Measurements from ENCODE around the gene CPLX1. TPM values are rescaled to one million over a fixed set of nuclear protein-coding genes. Genes with fewer than 3 reads are reported as not detected.
"Not testable (repeated sequence)": the region's sequence is repeated elsewhere in the genome, so short reads cannot be mapped to it uniquely, and the experiment has no call there.

CPLX1 gene
- polyA plus RNA-seq, 3 donors: 1.00 to 1.4 (median 1.3) TPM

- DNase-seq (ENCODE audit: low read depth in 3 of 3, low spot score in 2 of 3): no peak
Measured at GRCh38 chr4:742096-742741, 83.7 kb downstream of the CPLX1 start.

DNA sequence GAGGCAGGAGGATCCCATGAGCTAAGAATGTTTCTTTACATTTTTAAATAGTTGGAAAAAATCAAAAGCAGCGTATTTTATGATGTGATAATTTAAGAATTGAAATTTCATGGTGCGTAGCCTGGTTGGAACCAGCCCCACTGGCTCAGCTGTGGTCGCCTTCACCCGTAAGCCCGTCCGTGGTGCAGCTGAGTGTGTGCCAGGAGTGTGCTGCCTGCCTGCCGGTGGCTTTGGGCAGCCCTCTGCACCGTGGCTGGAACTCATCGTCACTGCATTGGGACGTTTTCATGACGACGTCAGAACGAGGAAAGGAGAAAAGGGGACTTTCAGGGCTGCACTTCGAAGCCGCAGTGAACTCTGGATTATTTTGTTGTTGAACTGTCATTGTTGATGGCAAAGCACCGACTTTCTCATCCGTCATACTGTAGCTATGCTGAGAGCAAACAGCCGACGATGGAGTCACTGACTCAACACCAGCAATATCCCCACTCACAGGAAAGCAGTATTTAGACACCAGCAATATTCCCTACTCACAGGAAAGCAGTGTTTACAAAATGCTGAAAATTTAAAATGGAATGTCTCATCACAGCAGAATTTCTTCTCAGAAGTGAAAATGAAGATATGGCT lies 85.2 kb downstream of the CPLX1 start:
- no peak for DNase-seq (ENCODE audit: low read depth in 3 of 3, low spot score in 2 of 3)

- DNase-seq (ENCODE audit: low read depth in 3 of 3, low spot score in 2 of 3): no peak
Measured at GRCh38 chr4:740011-740410, 85.9 kb downstream of the CPLX1 start.

DNA sequence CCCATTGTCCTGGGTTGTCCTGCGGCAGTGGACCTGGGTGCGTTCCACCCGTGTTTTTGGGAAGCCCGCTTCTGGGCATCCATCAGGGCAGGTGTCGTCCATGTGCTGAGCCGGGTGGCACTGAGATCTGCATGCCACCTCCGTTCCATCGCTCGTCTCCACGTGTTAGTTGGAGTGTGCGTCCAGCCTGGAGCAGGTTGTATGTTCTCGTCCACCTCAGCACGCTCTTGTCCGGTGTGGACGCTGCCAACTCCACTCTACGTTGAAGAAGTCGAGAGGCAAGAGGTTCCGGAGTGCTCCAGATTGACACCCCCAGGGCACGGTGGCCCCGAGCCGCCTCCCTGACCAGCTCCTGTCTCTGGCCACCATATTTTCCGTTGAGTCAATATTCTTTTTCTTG lies 86.4 kb downstream of the CPLX1 start:
- no peak for DNase-seq (ENCODE audit: low read depth in 3 of 3, low spot score in 2 of 3)

DNA sequence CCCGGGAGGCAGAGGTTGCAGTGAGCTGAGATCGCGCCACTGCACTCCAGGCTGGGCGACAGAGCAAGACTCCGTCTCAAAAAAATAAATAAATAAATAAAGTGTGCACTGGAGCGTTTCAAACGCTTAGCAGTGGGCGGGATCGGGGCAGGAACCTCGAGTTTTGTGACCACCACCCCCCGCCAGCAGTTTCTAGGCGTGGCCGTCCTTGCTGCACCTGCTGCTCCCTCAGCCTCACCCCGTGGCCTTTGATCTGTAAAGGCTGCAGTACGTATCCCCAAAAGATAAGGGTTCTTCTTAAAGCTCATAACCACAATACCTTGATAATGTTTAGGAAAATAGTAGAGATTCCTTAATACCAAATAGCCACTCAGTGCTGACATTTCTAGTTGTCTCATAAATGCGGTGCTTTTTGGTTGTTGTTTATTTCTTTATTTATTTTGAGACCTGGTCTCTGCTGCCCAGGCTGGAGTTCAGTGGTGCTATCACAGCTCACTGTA lies 87.1 kb downstream of the CPLX1 start:
- DNase-seq (ENCODE audit: low read depth in 3 of 3, low spot score in 2 of 3): no peak

GRCh38 chr4:736561-736960 lies 89.4 kb downstream of the CPLX1 start:
- DNase-seq (ENCODE audit: low read depth in 3 of 3, low spot score in 2 of 3): not testable (repeated sequence)

DNA sequence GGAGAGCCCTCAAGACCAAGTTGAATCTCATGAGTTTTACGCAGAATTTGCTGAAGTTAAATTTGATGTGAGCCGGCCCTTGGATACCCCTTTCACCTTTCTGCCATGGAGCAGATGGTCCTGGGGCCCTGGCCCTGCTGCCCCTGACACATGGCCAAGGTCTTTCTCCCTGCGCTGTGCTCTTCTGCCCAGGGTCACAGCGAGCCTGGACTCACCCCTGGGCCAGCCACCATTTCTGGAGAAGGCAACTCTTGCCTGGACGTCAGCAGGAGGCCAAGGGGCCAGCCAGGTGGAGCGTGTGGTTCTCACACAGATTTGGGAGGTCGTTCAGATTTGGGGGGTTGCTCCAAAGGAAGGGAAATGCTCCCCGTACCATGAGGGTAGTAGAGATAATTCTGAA lies 90.3 kb downstream of the CPLX1 start:
- no peak for DNase-seq (ENCODE audit: low read depth in 3 of 3, low spot score in 2 of 3)

Other genes starting within 250 kb of the CPLX1 start
- gene TMEM271, start 249.8 kb downstream of the CPLX1 start, polyA plus RNA-seq (ENCODE audit: insufficient read length in 3 of 3): not detected
- 10 to 100 TPM; 30.5 to 38.3 (median 38.2) TPM for gene PDE6B, start 200.6 kb downstream of the CPLX1 start, polyA plus RNA-seq (ENCODE audit: insufficient read length in 3 of 3)
- 100 to 1,000 TPM; 272 to 299 (median 298) TPM for gene ATP5ME, start 151.9 kb downstream of the CPLX1 start, polyA plus RNA-seq (ENCODE audit: insufficient read length in 3 of 3)
- gene MYL5, start 151.6 kb downstream of the CPLX1 start, polyA plus RNA-seq (ENCODE audit: insufficient read length in 3 of 3): 10 to 100 TPM; 14.1 to 19.6 (median 17.4) TPM
- gene SLC49A3, start 137.0 kb downstream of the CPLX1 start, polyA plus RNA-seq (ENCODE audit: insufficient read length in 3 of 3): 1 to 10 TPM; 2.5 to 3.1 (median 2.8) TPM
- gene PCGF3, start 120.3 kb downstream of the CPLX1 start, polyA plus RNA-seq (ENCODE audit: insufficient read length in 3 of 3): 10 to 100 TPM; 53.7 to 67.6 (median 67.0) TPM
- gene GAK, start 106.2 kb upstream of the CPLX1 start, polyA plus RNA-seq (ENCODE audit: insufficient read length in 3 of 3): 10 to 100 TPM; 43.4 to 51.6 (median 50.9) TPM
- gene TMEM175, start 106.3 kb upstream of the CPLX1 start, polyA plus RNA-seq (ENCODE audit: insufficient read length in 3 of 3): 10 to 100 TPM; 17.3 to 30.1 (median 24.2) TPM
- 1 to 10 TPM; 5.0 to 5.9 (median 5.8) TPM for gene DGKQ, start 147.4 kb upstream of the CPLX1 start, polyA plus RNA-seq (ENCODE audit: insufficient read length in 3 of 3)
- gene IDUA, start 160.9 kb upstream of the CPLX1 start, polyA plus RNA-seq (ENCODE audit: insufficient read length in 3 of 3): 10 to 100 TPM; 10.4 to 11.4 (median 10.6) TPM
- 1 to 10 TPM; 7.2 to 8.9 (median 7.7) TPM for gene SLC26A1, start 167.3 kb upstream of the CPLX1 start, polyA plus RNA-seq (ENCODE audit: insufficient read length in 3 of 3)
- gene FGFRL1, start 185.5 kb upstream of the CPLX1 start, polyA plus RNA-seq (ENCODE audit: insufficient read length in 3 of 3): 10 to 100 TPM; 33.4 to 41.1 (median 36.0) TPM

Data from right renal cortex interstitium (tissue), 3 donors.